LNCAP (cell line): ENCODE results near the gene FNIP2.
A peak's percentile ranks its signal among the peaks of the same experiment; 100 is the strongest.

Experiments used
- CTCF ChIP-seq: fragments of 450-650 bp; IDR thresholded peaks from 2 replicates; pipeline ENCODE4 v1.5.1; 2017; ENCODE audit warnings: mild to moderate bottlenecking

The FNIP2 gene

DNA sequence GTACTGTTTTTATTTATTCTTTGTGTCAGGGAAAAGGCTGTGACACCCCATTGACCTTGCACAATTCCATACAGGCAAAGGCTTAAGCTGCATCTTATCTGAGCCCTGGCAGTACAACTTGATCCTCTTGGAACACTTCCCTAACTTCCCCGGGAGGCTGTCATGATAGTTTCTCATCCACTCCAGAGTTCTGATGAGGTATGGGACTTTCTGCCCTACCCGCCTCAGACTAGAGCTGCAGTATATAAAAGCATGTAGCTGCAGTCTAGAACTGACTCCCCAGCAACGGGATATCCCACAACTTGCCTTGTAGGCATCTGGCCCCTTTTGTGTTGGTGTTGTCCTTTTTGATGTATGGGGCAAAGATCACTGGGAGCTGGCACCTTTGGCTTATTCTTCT is 72.7 kb downstream of the FNIP2 start:
- TF ChIP-seq CTCF = no peak

DNA sequence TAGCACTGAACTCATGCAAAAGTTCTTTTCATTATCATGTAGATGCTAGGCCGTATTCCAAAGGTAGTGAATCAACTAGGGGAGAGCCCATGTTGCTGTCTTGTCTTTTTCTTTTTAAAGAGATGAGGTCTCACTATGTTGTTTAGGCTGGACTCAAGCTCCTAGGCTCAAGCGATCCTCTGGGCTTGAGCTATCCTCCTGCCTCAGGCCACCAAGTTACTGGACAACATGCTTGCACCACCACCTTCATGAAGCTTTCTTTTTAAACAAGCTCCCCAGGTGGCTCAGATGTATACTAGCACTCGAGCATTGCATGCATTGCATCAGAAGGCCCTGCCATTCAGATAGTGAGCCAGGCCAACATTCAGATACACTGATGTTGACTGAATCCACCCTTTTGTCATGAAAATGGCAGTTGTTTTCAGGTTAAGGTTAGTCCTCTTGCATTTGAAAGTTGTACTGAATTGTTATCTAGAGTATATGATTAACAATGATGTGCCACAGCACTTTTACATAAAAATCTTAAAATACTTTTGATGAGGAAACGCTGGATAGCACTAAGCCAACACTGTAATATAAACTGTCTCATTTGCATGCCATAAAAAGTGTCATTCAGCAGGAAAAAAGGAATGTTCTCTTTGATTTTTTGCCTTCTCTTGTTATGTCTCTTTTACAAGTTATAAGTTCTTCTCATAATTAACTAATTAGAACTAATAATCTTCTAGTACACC is 76.7 kb downstream of the FNIP2 start:
- TF ChIP-seq CTCF = no peak

GRCh38 chr4:158847535-158847934 is 78.7 kb downstream of the FNIP2 start:
- TF ChIP-seq CTCF = no peak

- no peak for TF ChIP-seq CTCF
These were observed 80.9 kb downstream of the FNIP2 start for GRCh38 chr4:158849681-158850080.

DNA sequence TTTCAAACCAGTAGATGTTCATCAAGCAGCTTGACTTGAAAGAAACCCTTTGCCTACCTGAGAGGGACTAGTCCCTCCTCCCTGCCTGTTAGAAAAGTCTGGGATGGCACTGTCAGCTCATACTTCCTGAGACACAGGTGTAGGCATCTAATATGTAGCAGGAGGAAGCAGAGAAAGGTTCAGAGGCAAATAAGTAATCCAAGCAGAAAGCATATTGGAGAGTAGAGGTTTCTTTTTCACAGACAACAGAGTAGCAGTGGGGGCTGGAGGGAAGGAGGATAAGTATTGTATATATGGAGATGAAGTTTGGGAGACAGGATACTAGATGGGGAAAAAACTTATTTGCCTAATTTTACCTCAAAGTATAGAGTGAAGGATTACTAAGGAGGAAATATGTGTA is 81.5 kb downstream of the FNIP2 start:
- TF ChIP-seq CTCF = no peak

GRCh38 chr4:158850800-158851644 is 82.2 kb downstream of the FNIP2 start:
- peak; percentile 67 for TF ChIP-seq CTCF

DNA sequence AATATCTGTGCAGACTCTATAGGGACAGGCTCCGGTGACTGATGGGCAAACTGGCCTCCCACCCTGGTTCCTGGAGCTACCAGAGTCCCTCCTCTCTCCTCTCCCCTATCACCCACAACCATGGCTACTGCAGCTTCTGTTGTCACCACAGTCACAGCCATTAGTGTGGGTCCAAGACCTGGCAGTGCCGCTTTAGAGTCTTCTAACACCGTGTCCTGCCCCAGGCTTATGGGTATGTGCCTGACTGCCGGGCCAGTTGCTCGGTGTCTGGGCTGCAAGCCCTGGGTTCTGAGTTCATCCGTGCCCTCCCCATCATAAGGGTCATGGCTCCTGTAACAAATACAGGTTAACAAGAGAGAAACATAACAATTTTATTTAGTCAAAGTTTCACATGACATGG is 85.4 kb downstream of the FNIP2 start:
- TF ChIP-seq CTCF = no peak
